SK-MEL-5 (cell line): ENCODE measurements around the gene ADIRF. TPM values are rescaled to one million over a fixed set of nuclear protein-coding genes. Genes with fewer than 3 reads are reported as not detected.

ENCODE experiments used
- DNase-seq: peaks from one replicate; pipeline ENCODE4 v3.0.0-alpha.2; 2016; ENCODE audit warnings: low read depth, low spot score
- in situ Hi-C: cut with HindIII; loops from 2 replicates; pipeline ENCODE4 v1.10.0; 2016; ENCODE audit warnings: low sequenced_read_pairs, high pct_unique_total_duplicates, low pct_unique_long_range_greater_than_20kb
- total RNA-seq: library from RNA; depleted of rRNA; stranded (reverse); fragments of >200 nt; shearing (Covaris generic); gene quantifications from 2 replicates; pipeline ENCODE4 v1.2.3, GENCODE V29; 2014

ADIRF gene
- total RNA-seq, 1 experiment from 2014 or later, result not detected

DNA sequence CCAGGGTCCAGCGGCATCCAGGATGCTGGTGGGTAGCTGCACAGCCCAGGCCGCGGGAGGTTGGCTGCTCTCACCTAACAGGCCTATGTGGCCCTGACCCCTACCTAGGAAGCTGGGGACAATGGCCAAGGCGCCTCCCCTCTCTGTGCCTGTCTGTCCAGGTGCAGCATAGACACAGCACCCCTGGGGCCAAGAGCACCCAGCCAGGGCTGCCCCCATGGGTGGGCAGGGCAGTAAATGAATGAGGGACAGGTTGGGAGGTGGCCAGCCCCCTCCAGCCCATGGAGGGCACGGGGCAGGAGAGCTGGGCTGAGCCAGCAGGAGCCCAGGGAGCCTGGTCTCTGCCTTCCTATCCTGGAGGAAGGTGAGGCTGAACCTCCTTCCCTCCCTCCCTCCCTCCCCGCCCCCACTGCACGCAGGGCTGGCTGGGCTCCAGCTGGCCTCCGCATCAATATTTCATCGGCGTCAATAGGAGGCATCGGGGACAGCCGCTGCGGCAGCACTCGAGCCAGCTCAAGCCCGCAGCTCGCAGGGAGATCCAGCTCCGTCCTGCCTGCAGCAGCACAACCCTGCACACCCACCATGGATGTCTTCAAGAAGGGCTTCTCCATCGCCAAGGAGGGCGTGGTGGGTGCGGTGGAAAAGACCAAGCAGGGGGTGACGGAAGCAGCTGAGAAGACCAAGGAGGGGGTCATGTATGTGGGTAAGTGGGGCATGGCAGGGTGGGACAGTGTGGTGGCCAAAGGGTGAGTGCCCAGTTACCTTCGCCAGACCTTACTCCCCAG lies 10.0 kb upstream of the ADIRF start, which contains the start of gene SNCG:
TSS of gene SNCG (plus strand) at position 484 of the 785 bp plus-strand sequence. CDS start at position 583, 99 bp downstream.
- DNase-seq, result no peak
- in situ Hi-C loops, result no loop called here

DNA sequence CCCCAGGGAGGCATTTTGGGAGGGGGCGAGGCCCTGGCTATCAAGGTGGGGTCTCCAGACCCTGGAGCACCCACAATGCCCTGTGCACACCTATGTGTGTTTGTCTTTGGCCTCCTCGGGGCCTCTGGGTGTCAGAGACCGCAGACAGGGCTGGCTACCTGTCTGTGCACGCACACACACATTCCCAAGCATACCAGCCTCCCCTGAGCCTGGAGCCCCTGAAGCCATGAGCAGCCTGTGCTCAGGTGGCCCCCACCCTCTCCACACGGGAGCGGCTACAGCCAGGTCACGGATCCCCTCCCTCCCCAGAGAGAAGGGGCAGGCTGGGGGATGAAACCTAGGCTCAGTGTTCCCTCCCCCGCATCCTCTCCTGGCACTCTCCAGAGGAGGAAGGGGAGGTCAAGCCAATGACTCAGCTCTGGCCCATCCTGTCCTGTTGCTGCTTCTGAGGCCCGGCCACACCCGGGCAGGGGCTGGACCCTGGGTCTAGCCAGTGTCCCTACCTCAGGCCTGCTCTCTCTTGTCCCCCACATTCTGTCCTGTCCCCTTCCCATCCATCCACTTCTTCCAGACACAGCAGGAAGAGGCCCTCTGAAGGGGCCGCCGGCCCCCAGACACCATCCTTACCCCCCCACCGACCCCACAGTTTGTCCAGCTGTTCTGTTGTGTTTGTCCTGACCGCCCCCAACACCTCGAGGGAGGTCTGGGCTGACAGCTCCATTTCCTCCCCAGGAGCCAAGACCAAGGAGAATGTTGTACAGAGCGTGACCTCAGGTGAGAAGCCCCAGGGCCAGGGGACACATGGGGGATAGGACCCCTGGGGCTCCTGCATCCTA lies 9.2 kb upstream of the ADIRF start:
- in situ Hi-C loops, result no loop called here
- DNase-seq, result no peak

DNA sequence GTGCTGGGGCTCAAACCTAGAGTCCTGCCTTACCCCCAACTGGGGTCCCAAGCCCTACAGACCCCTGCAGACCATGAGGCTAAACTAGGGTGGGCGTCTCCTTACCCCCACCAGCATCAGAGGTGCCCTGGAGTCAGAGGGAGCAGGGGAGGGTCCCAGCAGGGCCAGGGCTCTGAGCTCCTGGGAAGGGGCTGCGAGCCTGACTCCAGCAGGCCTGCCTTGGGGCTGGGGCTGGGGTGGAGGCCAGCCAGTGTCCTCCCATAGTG lies 8.6 kb upstream of the ADIRF start:
- in situ Hi-C loops, result no loop called here
- no peak for DNase-seq

GRCh38 chr10:86960003-86960862 lies 8.0 kb upstream of the ADIRF start:
- in situ Hi-C loops, result no loop called here
- peak; percentile 68 for DNase-seq

GRCh38 chr10:86960863-86961434 lies 7.3 kb upstream of the ADIRF start:
- no peak for DNase-seq
- in situ Hi-C loops, result no loop called here

- no peak for DNase-seq
Observed at GRCh38 chr10:86961481-86962091, 6.7 kb upstream of the ADIRF start.

GRCh38 chr10:86962136-86962980 lies 5.9 kb upstream of the ADIRF start:
- in situ Hi-C loops, result no loop called here
- no peak for DNase-seq

More at GRCh38 chr10:86961481-86962091, 6.7 kb upstream of the ADIRF start:
- in situ Hi-C loops, result no loop called here

- DNase-seq, result no peak
- in situ Hi-C loops, result no loop called here
Observed at GRCh38 chr10:86962981-86963310, 5.3 kb upstream of the ADIRF start.

DNA sequence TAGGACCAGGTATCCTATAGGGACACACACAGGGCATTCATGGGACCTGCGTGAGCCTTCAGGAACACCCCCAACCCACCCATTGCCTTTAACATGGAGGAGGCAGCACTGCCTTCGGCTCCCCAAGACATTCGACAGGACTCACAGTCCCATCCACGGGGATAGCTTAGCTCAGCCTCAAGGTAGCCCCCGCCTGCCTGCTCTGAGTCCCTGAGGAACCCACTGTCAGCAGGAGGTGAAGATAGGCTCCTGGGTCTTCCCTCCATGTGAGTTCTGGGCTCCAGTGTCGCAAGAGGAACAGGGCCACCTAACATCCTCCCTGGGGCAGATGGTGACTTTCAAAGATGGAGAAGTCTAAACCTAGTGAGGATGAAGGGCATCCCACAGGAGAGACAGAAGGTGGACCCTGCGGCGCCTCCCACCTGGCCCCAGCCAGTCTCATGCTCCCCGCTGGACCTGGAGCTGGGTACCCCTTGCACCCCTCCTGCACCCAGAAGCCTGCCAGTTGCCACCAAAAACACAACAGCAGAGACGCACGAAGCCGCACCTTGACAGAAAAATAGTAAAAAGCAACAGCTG lies 4.9 kb upstream of the ADIRF start:
- no peak for DNase-seq
- in situ Hi-C loops, result no loop called here

DNA sequence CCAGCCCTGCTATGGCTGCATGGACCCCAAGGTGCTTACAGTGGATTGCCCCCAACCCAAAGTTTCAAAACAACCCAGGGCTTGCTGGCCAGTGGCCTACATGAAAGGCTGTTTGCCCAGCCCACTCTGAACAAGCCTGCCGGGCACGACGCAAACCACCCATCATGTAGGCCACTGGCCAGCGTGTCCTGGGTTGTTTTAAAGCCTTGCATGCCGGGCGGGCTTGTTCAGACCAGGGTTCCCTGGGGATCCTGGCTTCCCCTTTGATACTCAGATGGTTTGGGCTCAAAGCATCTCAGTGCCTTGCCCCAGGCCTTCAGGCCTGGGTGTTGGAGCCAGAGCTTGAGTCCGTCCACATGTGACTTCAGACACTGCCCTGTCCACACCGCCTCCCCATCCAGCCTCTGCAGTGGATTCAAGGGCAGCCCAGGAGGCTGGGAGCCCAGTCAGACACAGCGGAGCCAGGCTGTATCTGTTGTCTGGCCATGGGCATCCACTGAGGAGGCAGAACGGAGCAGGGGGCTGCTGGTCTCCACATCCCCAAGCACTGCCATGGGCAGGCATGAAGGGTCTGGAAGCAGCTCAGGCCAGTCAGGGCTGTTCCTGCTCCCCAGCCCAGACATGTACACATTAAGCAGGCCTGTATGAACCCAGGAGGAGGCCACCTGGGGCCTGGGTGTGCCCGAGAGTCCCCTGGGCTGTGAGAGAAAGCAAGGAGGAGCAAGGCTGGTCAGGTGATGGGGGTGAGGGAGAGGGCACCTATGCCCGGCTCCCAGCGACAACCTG lies 4.0 kb upstream of the ADIRF start:
- DNase-seq, result no peak
- in situ Hi-C loops, result no loop called here

DNA sequence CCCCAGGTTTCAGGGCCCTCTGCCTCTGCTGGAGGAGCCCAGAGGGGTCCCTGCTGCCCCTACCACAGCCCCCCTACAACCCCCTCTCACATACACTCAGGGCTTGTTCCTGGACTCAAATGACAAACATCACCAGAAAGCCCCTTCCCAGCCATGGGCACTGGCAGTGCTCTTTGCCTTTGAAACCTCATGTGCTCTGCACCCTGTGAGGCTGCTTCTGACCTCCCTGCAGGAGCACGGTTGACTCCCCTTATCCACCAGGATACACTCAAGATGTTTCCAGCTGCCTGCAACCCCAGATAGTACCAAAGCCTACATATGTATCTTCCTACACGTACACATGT lies 3.5 kb upstream of the ADIRF start:
- in situ Hi-C loops, result no loop called here
- no peak for DNase-seq

DNA sequence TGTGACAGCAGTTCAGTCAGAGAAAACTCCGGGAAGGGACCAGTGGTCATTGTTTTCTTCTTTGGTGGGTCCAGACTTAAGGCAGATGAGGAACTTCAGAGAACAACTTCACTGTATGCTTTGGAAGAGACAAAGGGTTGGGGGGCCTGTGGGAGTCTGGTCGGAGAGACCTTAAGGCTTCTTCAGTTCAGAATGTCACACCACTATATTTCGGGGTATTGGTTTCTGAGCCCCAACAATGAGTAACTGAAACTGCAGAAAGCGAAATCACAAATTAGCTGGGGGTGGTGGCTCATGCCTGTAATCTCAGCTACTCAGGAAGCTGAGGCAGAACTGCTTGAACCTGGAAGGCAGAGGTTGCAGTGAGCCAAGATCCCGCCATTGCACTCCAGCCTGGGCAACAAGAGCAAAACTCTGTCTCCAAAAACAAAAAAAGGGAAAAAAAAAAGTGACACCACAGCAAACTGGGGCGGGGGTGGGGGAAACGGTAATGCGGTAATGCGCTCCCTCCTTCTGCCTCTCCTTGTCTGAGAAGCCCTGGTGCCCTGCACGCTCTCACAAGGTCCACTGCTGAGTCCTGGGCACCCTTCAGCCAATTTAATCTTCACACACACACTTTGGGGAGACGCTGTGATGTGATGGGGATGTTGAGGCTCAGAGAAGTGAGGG lies 2.2 kb upstream of the ADIRF start:
- in situ Hi-C loops, result no loop called here
- DNase-seq, result no peak

- DNase-seq, result no peak
- in situ Hi-C loops, result no loop called here
Observed at GRCh38 chr10:86967481-86967941, 771 bp upstream of the ADIRF start.

DNA sequence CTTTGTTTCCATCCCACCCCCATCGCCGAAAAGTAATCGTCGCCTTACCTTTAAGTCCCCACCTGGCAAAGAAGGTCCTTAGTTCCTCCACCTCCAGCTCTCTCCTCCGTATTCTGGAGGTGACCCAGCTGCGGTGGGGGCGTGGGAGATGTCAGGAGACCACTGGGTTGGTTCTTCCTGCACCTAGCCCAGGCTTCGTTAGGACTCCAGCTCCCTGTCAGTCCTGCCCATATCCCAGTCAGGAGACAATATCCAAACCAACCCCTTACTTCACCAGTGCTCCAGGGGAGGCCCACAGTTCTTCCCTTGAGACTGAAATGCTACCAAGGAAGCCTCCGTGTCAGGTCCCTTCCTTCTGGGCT lies 693 bp downstream of the ADIRF start:
- in situ Hi-C loops, result no loop called here
- no peak for DNase-seq

GRCh38 chr10:86969421-86970041 lies 1.2 kb downstream of the ADIRF start:
- in situ Hi-C loops, result no loop called here
- DNase-seq, result no peak
